ENCODE data around the gene SUSD1. TPM values are rescaled to one million over a fixed set of nuclear protein-coding genes. Genes with fewer than 3 reads are reported as not detected.
"Not testable (repeated sequence)": the region's sequence is repeated elsewhere in the genome, so short reads cannot be mapped to it uniquely, and the experiment has no call there.

The SUSD1 gene
- total RNA-seq, 1 donor from 2014 or later, result 19.9 TPM

DNA sequence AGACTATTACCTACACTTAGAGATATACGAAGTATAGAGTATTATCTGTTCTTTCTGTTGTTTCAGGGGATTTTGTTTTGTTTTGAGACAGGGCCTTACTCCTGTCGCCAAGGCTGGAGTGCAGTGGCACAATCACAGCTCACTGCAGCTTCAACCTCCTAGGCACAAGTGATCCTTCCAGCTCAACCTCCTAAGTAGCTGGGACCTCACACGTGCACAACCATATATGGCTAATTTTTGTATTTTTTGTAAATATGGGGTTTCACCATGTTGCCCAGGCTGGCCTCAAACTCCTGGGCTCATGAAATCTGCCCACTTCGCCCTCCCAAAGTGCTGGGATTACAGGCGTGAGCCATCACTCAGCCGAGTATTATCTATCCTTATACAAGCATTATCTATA is 45.9 kb downstream of the SUSD1 start:
- Mint-ChIP-seq H3K4me1 (ENCODE audit: low read depth, unreplicated experiment) (no peaks in the 10 kb centered on the region), H3K9me3 (ENCODE audit: unreplicated experiment) (no peaks in the 10 kb centered on the region), H3K27ac (ENCODE audit: unreplicated experiment) (no peak overlapping the region), H3K36me3 (ENCODE audit: unreplicated experiment) (peaks cover 14% of the 10 kb centered on the region), H3K4me3 (ENCODE audit: unreplicated experiment) (no peak overlapping the region), H3K27me3 (ENCODE audit: unreplicated experiment) (no peaks in the 10 kb centered on the region)
- TF ChIP-seq, protein P1, sequence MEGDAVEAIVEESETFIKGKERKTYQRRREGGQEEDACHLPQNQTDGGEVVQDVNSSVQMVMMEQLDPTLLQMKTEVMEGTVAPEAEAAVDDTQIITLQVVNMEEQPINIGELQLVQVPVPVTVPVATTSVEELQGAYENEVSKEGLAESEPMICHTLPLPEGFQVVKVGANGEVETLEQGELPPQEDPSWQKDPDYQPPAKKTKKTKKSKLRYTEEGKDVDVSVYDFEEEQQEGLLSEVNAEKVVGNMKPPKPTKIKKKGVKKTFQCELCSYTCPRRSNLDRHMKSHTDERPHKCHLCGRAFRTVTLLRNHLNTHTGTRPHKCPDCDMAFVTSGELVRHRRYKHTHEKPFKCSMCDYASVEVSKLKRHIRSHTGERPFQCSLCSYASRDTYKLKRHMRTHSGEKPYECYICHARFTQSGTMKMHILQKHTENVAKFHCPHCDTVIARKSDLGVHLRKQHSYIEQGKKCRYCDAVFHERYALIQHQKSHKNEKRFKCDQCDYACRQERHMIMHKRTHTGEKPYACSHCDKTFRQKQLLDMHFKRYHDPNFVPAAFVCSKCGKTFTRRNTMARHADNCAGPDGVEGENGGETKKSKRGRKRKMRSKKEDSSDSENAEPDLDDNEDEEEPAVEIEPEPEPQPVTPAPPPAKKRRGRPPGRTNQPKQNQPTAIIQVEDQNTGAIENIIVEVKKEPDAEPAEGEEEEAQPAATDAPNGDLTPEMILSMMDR (IDR thresholded peaks at IDR 0.05; ENCODE audit: partially characterized antibody, unreplicated experiment), result no peak
- no peak for DNase-seq

DNA sequence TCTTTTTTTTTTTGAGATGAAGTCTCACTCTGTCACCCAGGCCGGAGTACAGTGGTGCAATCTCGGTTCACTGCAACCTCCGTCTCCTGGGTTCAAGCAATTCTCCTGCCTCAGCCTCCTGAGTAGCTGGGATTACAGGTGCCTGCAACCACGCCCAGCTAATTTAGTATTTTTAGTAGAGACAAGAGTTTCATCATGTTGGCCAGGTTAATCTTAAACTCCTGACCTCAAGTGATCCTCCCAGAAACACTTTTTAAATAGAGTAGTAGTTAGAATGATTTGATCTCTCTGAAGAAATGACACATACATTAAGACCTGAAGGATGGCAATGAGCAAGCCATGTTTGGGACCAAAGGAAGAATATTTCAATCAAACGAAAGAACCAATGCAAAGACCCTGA is 46.7 kb downstream of the SUSD1 start:
- H3K9me3 Mint-ChIP-seq (ENCODE audit: unreplicated experiment); DNase-seq; H3K27ac Mint-ChIP-seq (ENCODE audit: unreplicated experiment); H3K27me3 Mint-ChIP-seq (ENCODE audit: unreplicated experiment); H3K4me1 Mint-ChIP-seq (ENCODE audit: low read depth, unreplicated experiment); H3K4me3 Mint-ChIP-seq (ENCODE audit: unreplicated experiment): not testable (repeated sequence)
- H3K36me3 Mint-ChIP-seq (ENCODE audit: unreplicated experiment), result peaks cover 10% of the 10 kb centered on the region

DNA sequence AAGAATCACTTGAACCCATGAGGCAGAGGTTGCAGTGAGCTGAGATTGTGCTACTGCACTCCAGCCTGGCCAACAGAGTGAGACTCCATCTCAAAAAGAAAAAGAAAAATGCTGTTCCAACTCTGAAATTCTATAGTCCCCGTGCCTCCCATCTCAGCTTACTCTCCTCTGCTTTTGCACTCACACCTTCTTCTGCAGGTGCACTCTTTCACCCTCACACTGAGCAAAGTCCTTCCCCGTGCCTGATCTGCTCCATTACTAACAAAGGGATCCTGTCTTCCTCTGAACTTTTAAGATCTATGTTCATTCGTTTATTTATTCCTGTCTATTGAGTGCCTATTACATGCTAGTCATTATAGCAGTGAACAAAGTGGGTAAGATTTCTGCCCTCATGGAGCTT is 47.8 kb downstream of the SUSD1 start:
- Mint-ChIP-seq H3K4me3 (ENCODE audit: unreplicated experiment) (no peak overlapping the region), H3K27ac (ENCODE audit: unreplicated experiment) (no peak overlapping the region), H3K36me3 (ENCODE audit: unreplicated experiment) (peaks cover 14% of the 10 kb centered on the region), H3K9me3 (ENCODE audit: unreplicated experiment) (peaks cover 1% of the 10 kb centered on the region), H3K27me3 (ENCODE audit: unreplicated experiment) (peaks cover 2% of the 10 kb centered on the region), H3K4me1 (ENCODE audit: low read depth, unreplicated experiment) (no peaks in the 10 kb centered on the region)
- TF ChIP-seq, protein P1 (IDR thresholded peaks at IDR 0.05; ENCODE audit: partially characterized antibody, unreplicated experiment), result no peak
- DNase-seq, result no peak

DNA sequence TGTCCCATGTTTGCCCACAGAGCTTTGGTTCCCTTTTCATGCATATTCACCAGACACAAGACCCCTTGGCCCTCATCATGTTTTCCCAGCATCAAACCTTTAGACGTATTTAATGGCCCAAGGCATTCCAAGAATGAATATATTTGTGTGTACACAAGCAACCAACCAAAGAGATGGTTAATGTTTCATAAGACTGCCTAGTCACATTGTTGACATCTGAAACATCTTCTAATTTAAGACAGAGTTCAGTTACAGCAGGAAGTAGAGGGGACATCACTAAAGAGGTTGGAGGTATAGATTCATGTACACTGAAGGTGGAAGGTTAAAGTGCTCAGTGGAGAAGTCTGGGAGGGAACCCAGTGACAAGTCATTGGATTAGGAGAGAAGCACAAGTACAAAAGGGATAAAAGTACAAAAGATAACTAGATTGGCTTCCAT is 49.1 kb downstream of the SUSD1 start:
- TF ChIP-seq, protein P1 (IDR thresholded peaks at IDR 0.05; ENCODE audit: partially characterized antibody, unreplicated experiment), result no peak
- Mint-ChIP-seq H3K9me3 (ENCODE audit: unreplicated experiment) (peaks cover 1% of the 10 kb centered on the region), H3K27ac (ENCODE audit: unreplicated experiment) (no peak overlapping the region), H3K4me1 (ENCODE audit: low read depth, unreplicated experiment) (no peaks in the 10 kb centered on the region), H3K27me3 (ENCODE audit: unreplicated experiment) (peaks cover 2% of the 10 kb centered on the region), H3K4me3 (ENCODE audit: unreplicated experiment) (no peak overlapping the region), H3K36me3 (ENCODE audit: unreplicated experiment) (peaks cover 14% of the 10 kb centered on the region)
- no peak for DNase-seq

DNA sequence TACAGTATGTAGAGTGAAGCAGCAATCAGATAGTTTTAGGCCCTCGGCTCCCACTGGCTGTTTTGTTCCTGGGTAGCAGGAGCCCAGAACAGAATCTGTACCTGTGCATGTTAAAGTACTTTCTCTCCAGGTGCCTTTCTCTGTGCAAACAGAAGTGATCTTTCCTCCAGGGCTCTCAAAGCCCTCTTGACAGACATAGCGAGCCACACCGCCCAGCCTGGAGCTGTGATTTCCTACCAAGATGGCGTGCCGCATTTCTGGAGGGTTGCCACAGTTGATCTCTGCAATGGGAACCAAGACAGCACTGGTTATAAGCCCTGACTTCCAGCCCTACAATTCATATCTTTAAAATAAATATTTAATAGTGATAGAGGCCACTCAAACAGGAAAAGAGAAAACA is 50.9 kb downstream of the SUSD1 start:
- Mint-ChIP-seq H3K27ac (ENCODE audit: unreplicated experiment) (no peak overlapping the region), H3K36me3 (ENCODE audit: unreplicated experiment) (peaks cover 14% of the 10 kb centered on the region), H3K4me3 (ENCODE audit: unreplicated experiment) (no peak overlapping the region), H3K9me3 (ENCODE audit: unreplicated experiment) (peaks cover 1% of the 10 kb centered on the region), H3K27me3 (ENCODE audit: unreplicated experiment) (peaks cover 2% of the 10 kb centered on the region), H3K4me1 (ENCODE audit: low read depth, unreplicated experiment) (no peaks in the 10 kb centered on the region)
- DNase-seq, result no peak
- TF ChIP-seq, protein P1 (IDR thresholded peaks at IDR 0.05; ENCODE audit: partially characterized antibody, unreplicated experiment), result no peak

DNA sequence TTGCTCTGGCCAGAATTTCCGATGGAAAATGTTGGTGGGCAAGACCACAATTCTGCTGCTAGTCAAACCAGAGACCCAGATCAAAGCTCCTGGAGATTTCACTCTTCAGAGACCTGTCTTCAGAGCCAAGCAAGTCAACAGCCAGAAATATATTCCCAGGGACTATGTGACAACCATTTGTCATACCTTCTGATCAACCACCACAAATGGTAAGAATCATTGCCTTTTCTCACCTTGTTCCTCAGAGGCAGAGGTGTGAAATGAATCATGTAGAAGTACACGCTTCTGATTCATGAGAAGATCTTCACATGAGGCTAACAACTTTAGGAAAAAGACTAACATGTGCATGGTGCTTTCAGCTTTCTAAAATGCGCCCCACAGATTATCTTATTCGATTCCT is 53.5 kb downstream of the SUSD1 start:
- H3K27ac Mint-ChIP-seq (ENCODE audit: unreplicated experiment), result no peak overlapping the region
- TF ChIP-seq, protein P1 (IDR thresholded peaks at IDR 0.05; ENCODE audit: partially characterized antibody, unreplicated experiment), result no peak

More for the DNA sequence above, 53.5 kb downstream of the SUSD1 start:
- no peak for DNase-seq
- Mint-ChIP-seq H3K9me3 (ENCODE audit: unreplicated experiment) (peaks cover 1% of the 10 kb centered on the region), H3K36me3 (ENCODE audit: unreplicated experiment) (peaks cover 8% of the 10 kb centered on the region), H3K27me3 (ENCODE audit: unreplicated experiment) (peaks cover 2% of the 10 kb centered on the region), H3K4me3 (ENCODE audit: unreplicated experiment) (no peak overlapping the region), H3K4me1 (ENCODE audit: low read depth, unreplicated experiment) (no peaks in the 10 kb centered on the region)
